Neural progenitor cell (in vitro differentiated cells): ENCODE data around the gene ARHGAP22. TPM values are rescaled to one million over a fixed set of nuclear protein-coding genes. Genes with fewer than 3 reads are reported as not detected.
A peak's percentile ranks its signal among the peaks of the same experiment; 100 is the strongest.

ENCODE experiments used
- DNase-seq: peaks from one replicate; pipeline ENCODE4 v3.0.0-alpha.2; 2016; ENCODE audit warnings: low spot score
- H2AFZ ChIP-seq: fragments of 200-600 bp; sonication (generic); replicated peaks from 2 replicates; pipeline ENCODE4 v1.6.1; 2016; ENCODE audit warnings: antibody characterized with exemption
- H3F3A ChIP-seq: fragments of 200-600 bp; sonication (generic); 2 replicates; pipeline ENCODE4 v1.6.1; 2016; ENCODE audit warnings: antibody characterized with exemption, low read depth
- H3K27ac ChIP-seq: fragments of 200-600 bp; sonication (generic); 2 replicates; pipeline ENCODE4 v1.5.1; 2016; ENCODE audit warnings: mild to moderate bottlenecking
- H3K27me3 ChIP-seq: fragments of 200-600 bp; sonication (generic); 2 replicates; pipeline ENCODE4 v1.6.1; 2016; ENCODE audit warnings: mild to moderate bottlenecking, moderate library complexity
- H3K36me3 ChIP-seq: fragments of 200-600 bp; sonication (generic); 2 replicates; pipeline ENCODE4 v1.5.1; 2016
- H3K4me1 ChIP-seq: fragments of 200-600 bp; sonication (generic); 2 replicates; pipeline ENCODE4 v1.6.1; 2016; ENCODE audit warnings: mixed run types
- H3K4me2 ChIP-seq: fragments of 200-600 bp; sonication (generic); 2 replicates; pipeline ENCODE4 v1.6.1; 2016
- H3K4me3 ChIP-seq: fragments of 200-600 bp; sonication (generic); 2 replicates; pipeline ENCODE4 v1.5.1; 2016
- H3K79me2 ChIP-seq: fragments of 200-600 bp; sonication (generic); 2 replicates; pipeline ENCODE4 v1.6.1; 2016; ENCODE audit warnings: low read depth
- H3K9ac ChIP-seq: fragments of 200-600 bp; sonication (generic); 2 replicates; pipeline ENCODE4 v1.6.1; 2016
- H3K9me3 ChIP-seq: fragments of 200-600 bp; sonication (generic); 2 replicates; pipeline ENCODE4 v1.5.1; 2016; ENCODE audit warnings: low read depth
- H4K20me1 ChIP-seq: fragments of 200-600 bp; sonication (generic); 2 replicates; pipeline ENCODE4 v1.6.1; 2016; ENCODE audit warnings: low read depth
- H3K27ac Mint-ChIP-seq: 3 replicates; pipeline ENCODE4 v1.8.0; 2021; ENCODE audit warnings: mixed read lengths
- H3K27me3 Mint-ChIP-seq: 2 replicates; pipeline ENCODE4 v1.8.0; 2022; ENCODE audit warnings: low read depth, mild to moderate bottlenecking, inconsistent platforms, moderate library complexity, mixed read lengths; ENCODE audit not compliant: insufficient read depth
- H3K36me3 Mint-ChIP-seq: 3 replicates; pipeline ENCODE4 v1.8.0; 2021; ENCODE audit warnings: mixed read lengths
- H3K4me1 Mint-ChIP-seq: 3 replicates; pipeline ENCODE4 v1.8.0; 2021; ENCODE audit warnings: mixed read lengths
- H3K4me3 Mint-ChIP-seq: 3 replicates; pipeline ENCODE4 v1.8.0; 2021; ENCODE audit warnings: mild to moderate bottlenecking, moderate library complexity, mixed read lengths
- H3K9me3 Mint-ChIP-seq: 3 replicates; pipeline ENCODE4 v1.8.0; 2020; ENCODE audit warnings: mixed read lengths
- EZH2 ChIP-seq: fragments of 200-600 bp; sonication (generic); IDR thresholded peaks from 2 replicates; pipeline ENCODE4 v1.6.1; 2017; ENCODE audit warnings: antibody characterized with exemption, mild to moderate bottlenecking, moderate library complexity
- EZH2phosphoT487 ChIP-seq: fragments of 200-600 bp; sonication (generic); IDR thresholded peaks from 2 replicates; pipeline ENCODE4 v1.6.1; 2017; ENCODE audit warnings: antibody characterized with exemption
- total RNA-seq: library from RNA; depleted of rRNA; stranded (reverse); fragments of >200 nt; gene quantifications from 2 replicates; pipeline ENCODE4 v1.2.3, GENCODE V29; 2015; ENCODE audit warnings: low replicate concordance
- TF ChIP-seq, protein P1 (sequence below): fragments of 200-600 bp; sonication (generic); IDR thresholded peaks from 2 replicates; pipeline ENCODE4 v1.5.1; 2017; ENCODE audit warnings: antibody characterized with exemption, mild to moderate bottlenecking

The ARHGAP22 gene
- total RNA-seq, 1 donor from 2014 or later = 1.7 TPM

- H2AFZ ChIP-seq = no peak overlapping the region
- Mint-ChIP-seq H3K4me1 (no peaks in the 10 kb centered on the region), H3K9me3 (peaks cover 6% of the 10 kb centered on the region), H3K27ac (no peak overlapping the region), H3K36me3 (no peaks in the 10 kb centered on the region), H3K27me3 (peaks cover 13% of the 10 kb centered on the region), H3K4me3 (peak overlapping the region; percentile 54)
- H3K27ac ChIP-seq = no peak overlapping the region
- no peak for TF ChIP-seq EZH2
- TF ChIP-seq, protein P1, sequence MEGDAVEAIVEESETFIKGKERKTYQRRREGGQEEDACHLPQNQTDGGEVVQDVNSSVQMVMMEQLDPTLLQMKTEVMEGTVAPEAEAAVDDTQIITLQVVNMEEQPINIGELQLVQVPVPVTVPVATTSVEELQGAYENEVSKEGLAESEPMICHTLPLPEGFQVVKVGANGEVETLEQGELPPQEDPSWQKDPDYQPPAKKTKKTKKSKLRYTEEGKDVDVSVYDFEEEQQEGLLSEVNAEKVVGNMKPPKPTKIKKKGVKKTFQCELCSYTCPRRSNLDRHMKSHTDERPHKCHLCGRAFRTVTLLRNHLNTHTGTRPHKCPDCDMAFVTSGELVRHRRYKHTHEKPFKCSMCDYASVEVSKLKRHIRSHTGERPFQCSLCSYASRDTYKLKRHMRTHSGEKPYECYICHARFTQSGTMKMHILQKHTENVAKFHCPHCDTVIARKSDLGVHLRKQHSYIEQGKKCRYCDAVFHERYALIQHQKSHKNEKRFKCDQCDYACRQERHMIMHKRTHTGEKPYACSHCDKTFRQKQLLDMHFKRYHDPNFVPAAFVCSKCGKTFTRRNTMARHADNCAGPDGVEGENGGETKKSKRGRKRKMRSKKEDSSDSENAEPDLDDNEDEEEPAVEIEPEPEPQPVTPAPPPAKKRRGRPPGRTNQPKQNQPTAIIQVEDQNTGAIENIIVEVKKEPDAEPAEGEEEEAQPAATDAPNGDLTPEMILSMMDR = no peak
- no peak for TF ChIP-seq EZH2phosphoT487
- H3K4me3 ChIP-seq = no peak overlapping the region
- no peak overlapping the region for H3K4me2 ChIP-seq
- DNase-seq = no peak
- peaks cover 9% of the 10 kb centered on the region for H3K4me1 ChIP-seq
- no peaks in the 10 kb centered on the region for H3F3A ChIP-seq
- H3K9ac ChIP-seq = no peak overlapping the region
- no peaks in the 10 kb centered on the region for H4K20me1 ChIP-seq
- peaks cover 21% of the 10 kb centered on the region for H3K27me3 ChIP-seq
- no peaks in the 10 kb centered on the region for H3K79me2 ChIP-seq
- H3K36me3 ChIP-seq = no peaks in the 10 kb centered on the region
- no peaks in the 10 kb centered on the region for H3K9me3 ChIP-seq
Observed at GRCh38 chr10:48609441-48609840, 4.6 kb upstream of the ARHGAP22 start.

DNA sequence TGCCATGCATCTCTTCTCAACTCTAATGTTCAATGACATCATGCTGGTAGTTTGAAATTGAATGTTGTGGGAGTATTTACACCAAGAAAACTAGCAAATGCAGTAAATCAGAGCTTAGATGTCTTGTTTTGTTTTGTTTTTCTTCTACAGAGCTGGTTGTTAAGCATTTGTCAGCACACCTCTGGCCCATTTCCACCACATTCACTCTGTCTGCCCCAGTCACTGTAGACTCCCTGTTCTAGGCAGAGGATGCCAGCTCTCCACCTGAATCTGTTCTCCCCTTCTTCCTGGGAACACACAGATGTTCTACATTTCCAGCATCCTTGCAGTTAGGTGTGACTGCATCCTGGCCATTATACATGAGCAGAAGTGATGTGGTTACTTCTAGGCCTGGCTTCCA, 4.1 kb upstream of the ARHGAP22 start:
- Histone ChIP-seq H3K4me1 (peaks cover 12% of the 10 kb centered on the region), H3K4me3 (no peak overlapping the region), H3K36me3 (no peaks in the 10 kb centered on the region), H3K27me3 (peaks cover 25% of the 10 kb centered on the region), H3K9ac (no peak overlapping the region), H4K20me1 (no peaks in the 10 kb centered on the region), H3K27ac (no peak overlapping the region), H2AFZ (no peak overlapping the region), H3K4me2 (no peak overlapping the region), H3F3A (no peaks in the 10 kb centered on the region), H3K79me2 (no peaks in the 10 kb centered on the region), H3K9me3 (no peaks in the 10 kb centered on the region)
- no peak for DNase-seq
- H3K27me3 Mint-ChIP-seq = peaks cover 15% of the 10 kb centered on the region
- no peaks in the 10 kb centered on the region for H3K4me1 Mint-ChIP-seq
- no peak for TF ChIP-seq EZH2
- TF ChIP-seq, protein P1 = no peak
- no peak for TF ChIP-seq EZH2phosphoT487
- H3K4me3 Mint-ChIP-seq = no peak overlapping the region
- no peak overlapping the region for H3K27ac Mint-ChIP-seq
- no peaks in the 10 kb centered on the region for H3K36me3 Mint-ChIP-seq
- H3K9me3 Mint-ChIP-seq = peaks cover 5% of the 10 kb centered on the region

DNA sequence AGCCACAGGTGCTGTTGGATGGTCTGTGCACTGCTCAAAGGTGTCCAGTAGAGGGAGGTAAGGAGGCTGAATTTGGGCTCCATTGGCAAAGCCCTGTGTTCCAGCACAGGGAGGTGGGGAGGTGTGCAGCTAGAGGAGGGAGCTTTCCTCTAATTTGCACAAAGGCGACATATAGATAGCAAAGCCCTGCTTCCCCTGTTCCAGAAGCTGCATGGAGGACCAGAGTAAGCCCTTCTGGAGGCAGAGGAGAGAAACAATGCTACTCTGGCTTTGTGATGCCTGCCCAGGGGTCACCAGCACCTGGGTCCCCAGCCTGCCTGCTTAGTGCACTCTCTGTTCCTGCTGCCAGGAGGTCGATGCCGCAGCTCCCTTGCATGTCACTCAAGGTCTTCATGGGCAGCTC, 3.4 kb upstream of the ARHGAP22 start:
- H3K36me3 Mint-ChIP-seq = no peaks in the 10 kb centered on the region
- Histone ChIP-seq H4K20me1 (no peaks in the 10 kb centered on the region), H3K79me2 (no peaks in the 10 kb centered on the region), H3K36me3 (no peaks in the 10 kb centered on the region), H3K4me1 (peaks cover 17% of the 10 kb centered on the region), H3K4me3 (no peak overlapping the region), H3K9me3 (no peaks in the 10 kb centered on the region), H3F3A (no peaks in the 10 kb centered on the region), H3K27me3 (peaks cover 29% of the 10 kb centered on the region), H3K4me2 (no peak overlapping the region), H3K27ac (no peak overlapping the region), H3K9ac (no peak overlapping the region), H2AFZ (no peak overlapping the region)
- TF ChIP-seq, protein P1 = peak; percentile 72
- no peak for TF ChIP-seq EZH2
- no peak overlapping the region for H3K27ac Mint-ChIP-seq
- peak; percentile 72 for DNase-seq
- peaks cover 15% of the 10 kb centered on the region for H3K27me3 Mint-ChIP-seq
- H3K9me3 Mint-ChIP-seq = peaks cover 3% of the 10 kb centered on the region
- no peaks in the 10 kb centered on the region for H3K4me1 Mint-ChIP-seq
- H3K4me3 Mint-ChIP-seq = no peak overlapping the region
